Naive thymus-derived CD4-positive, alpha-beta T cell (primary cell): Measurements from ENCODE around the gene SCP2. TPM values are rescaled to one million over a fixed set of nuclear protein-coding genes. Genes with fewer than 3 reads are reported as not detected.

Experiments
- ATAC-seq: fragments of 150-1000 bp; cut with Tn5 transposase; 2 replicates; pipeline ENCODE4 v1.10.0; 2021; ENCODE audit warnings: mild to moderate bottlenecking, moderate library complexity
- CTCF ChIA-PET: fragments of 350-600 bp; sonication (Branson Sonifier 250); formaldehyde crosslinking; loops from one replicate; lab custom pipeline; 2021; ENCODE audit warnings: antibody characterized with exemption; lab: Charles Lee
- POLR2A ChIA-PET: fragments of 350-600 bp; sonication (Branson Sonifier 250); formaldehyde crosslinking; loops from one replicate; lab custom pipeline; 2021; ENCODE audit warnings: antibody characterized with exemption, inconsistent platforms; lab: Charles Lee
- DNase-seq, 9 donors: peaks; one replicate each; pipeline versions ENCODE4 v3.0.0 to v3.0.0-alpha.2; 2020 to 2022; ENCODE audit warnings: mixed read lengths in 1 of 9
- H3K27ac ChIP-seq: one replicate; pipeline ENCODE4 v1.7.0; 2013; ENCODE audit warnings: mild to moderate bottlenecking, low read depth, low read length, moderate library complexity
- H3K27me3 ChIP-seq, 2 donors: one replicate each; pipeline ENCODE4 v1.7.0; 2013; ENCODE audit warnings: low read length in 2 of 2, mild to moderate bottlenecking in 2 of 2, moderate library complexity in 2 of 2; ENCODE audit not compliant: control insufficient read depth in 2 of 2, insufficient read depth in 2 of 2
- H3K36me3 ChIP-seq, 3 experiments: 1 replicate in 2 of 3; 2 replicates in 1 of 3; pipeline ENCODE4 v1.7.0; 2013; ENCODE audit warnings: low read length in 3 of 3, mild to moderate bottlenecking in 3 of 3, moderate library complexity in 1 of 3; ENCODE audit not compliant: insufficient read depth in 3 of 3, control insufficient read depth in 2 of 3
- H3K4me1 ChIP-seq, 2 donors: one replicate each; pipeline ENCODE4 v1.7.0; 2013; ENCODE audit warnings: low read length in 2 of 2, mild to moderate bottlenecking in 2 of 2, moderate library complexity in 1 of 2; ENCODE audit not compliant: control insufficient read depth in 2 of 2, insufficient read depth in 2 of 2
- H3K4me3 ChIP-seq: 2 replicates; pipeline ENCODE4 v1.7.0; 2013; ENCODE audit warnings: mild to moderate bottlenecking, low read length
- H3K9me3 ChIP-seq, 3 experiments: 1 replicate in 2 of 3; 2 replicates in 1 of 3; pipeline ENCODE4 v1.7.0; 2013; ENCODE audit warnings: low read length in 3 of 3; ENCODE audit not compliant: control insufficient read depth in 2 of 3
- H3K27ac Mint-ChIP-seq, 9 donors: one replicate each; pipeline ENCODE4 v1.8.0; 2020 to 2022; ENCODE audit warnings: mixed read lengths in 9 of 9, mild to moderate bottlenecking in 8 of 9, moderate library complexity in 5 of 9, inconsistent platforms in 2 of 9
- H3K27me3 Mint-ChIP-seq, 5 donors: one replicate each; pipeline ENCODE4 v1.8.0; 2021 to 2022; ENCODE audit warnings: mixed read lengths in 5 of 5, mild to moderate bottlenecking in 1 of 5
- H3K36me3 Mint-ChIP-seq, 5 donors: one replicate each; pipeline ENCODE4 v1.8.0; 2020 to 2022; ENCODE audit warnings: mixed read lengths in 5 of 5, mild to moderate bottlenecking in 3 of 5, inconsistent platforms in 1 of 5
- H3K4me1 Mint-ChIP-seq, 7 donors: one replicate each; pipeline ENCODE4 v1.8.0; 2020 to 2022; ENCODE audit warnings: mixed read lengths in 7 of 7, mild to moderate bottlenecking in 3 of 7, inconsistent platforms in 1 of 7
- H3K4me3 Mint-ChIP-seq, 10 donors: one replicate each; pipeline ENCODE4 v1.8.0; 2020 to 2022; ENCODE audit warnings: mild to moderate bottlenecking in 10 of 10, mixed read lengths in 10 of 10, moderate library complexity in 6 of 10, inconsistent platforms in 2 of 10
- H3K9me3 Mint-ChIP-seq, 11 donors: one replicate each; pipeline ENCODE4 v1.8.0; 2020 to 2022; ENCODE audit warnings: mixed read lengths in 11 of 11, mild to moderate bottlenecking in 4 of 11, inconsistent platforms in 1 of 11, moderate library complexity in 1 of 11
- intact Hi-C, 2 donors: fragments of 100-400 bp; cut with micrococcal nuclease; formaldehyde crosslinking; loops; one replicate each; pipeline ENCODE4 v1.15.1; 2023
- polyA plus RNA-seq, 2 donors: library from polyadenylated mRNA; unstranded; fragments of 300-500 nt; fragmentation: Illumina TruSeq; gene quantifications; one replicate each; pipeline ENCODE4 v1.2.3, GENCODE V29; 2021
- total RNA-seq, 6 experiments: library from RNA in 5 of 6; stranded (reverse) in 5 of 6; gene quantifications; 1 replicate in 5 of 6; 2 replicates in 1 of 6; pipeline ENCODE4 v1.2.3 and lab custom pipeline; 2021 to 2026

SCP2 gene
- total and polyA plus RNA-seq, 7 experiments from 2014 or later: 39.4 to 163 (median 69.6) TPM

DNA sequence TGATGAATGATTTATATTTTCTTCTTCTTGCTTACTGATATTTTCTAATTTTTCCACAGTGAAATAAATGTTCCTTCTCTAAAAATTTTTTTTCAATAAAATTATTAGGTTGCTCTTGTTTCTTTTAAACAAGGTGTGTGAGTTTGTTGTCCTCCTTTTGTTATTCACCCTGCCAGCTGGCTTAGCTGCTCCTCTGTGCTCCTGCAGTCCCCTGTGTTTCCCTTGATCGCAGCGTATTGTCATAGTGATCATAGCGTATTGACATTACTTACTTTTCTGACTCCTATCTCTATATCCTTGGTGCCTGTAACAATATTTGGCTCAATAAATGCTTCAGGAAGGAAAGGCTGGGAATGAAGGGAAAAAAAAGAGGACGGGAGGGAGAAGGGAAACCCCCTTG, 110.1 kb downstream of the SCP2 start:
- peaks cover 10 to 24% (median 13%) of the 10 kb centered on the region in 3 experiments for H3K36me3 ChIP-seq
- ATAC-seq: no peak
- POLR2A ChIA-PET: no interaction called here
- H3K27ac Mint-ChIP-seq: no peak overlapping the region
- H3K4me3 Mint-ChIP-seq: no peak overlapping the region
- no peak overlapping the region for H3K4me3 ChIP-seq
- no peak overlapping the region for H3K27ac ChIP-seq
- CTCF ChIA-PET: no interaction called here
- peaks cover 20 to 38% (median 27%) of the 10 kb centered on the region in 5 donors for H3K36me3 Mint-ChIP-seq
- no peaks in the 10 kb centered on the region for H3K27me3 Mint-ChIP-seq
- no peak for DNase-seq
- H3K9me3 ChIP-seq: no peaks in the 10 kb centered on the region
- no peaks in the 10 kb centered on the region for H3K27me3 ChIP-seq
- H3K4me1 Mint-ChIP-seq: peaks cover 0 to 10% (median 5%) of the 10 kb centered on the region in 7 donors
- H3K4me1 ChIP-seq: no peaks in the 10 kb centered on the region
- intact Hi-C loops: no loop called here
- H3K9me3 Mint-ChIP-seq: no peaks in the 10 kb centered on the region

- no peak overlapping the region for H3K4me3 Mint-ChIP-seq
- no peaks in the 10 kb centered on the region for H3K4me1 ChIP-seq
- H3K36me3 Mint-ChIP-seq: peaks cover 16 to 39% (median 23%) of the 10 kb centered on the region in 5 donors
- H3K9me3 Mint-ChIP-seq: no peaks in the 10 kb centered on the region
- ChIA-PET CTCF (no interaction called here), POLR2A (no interaction called here)
- no peak overlapping the region for H3K4me3 ChIP-seq
- no peak overlapping the region for H3K27ac ChIP-seq
- H3K36me3 ChIP-seq: peaks cover 10 to 20% (median 12%) of the 10 kb centered on the region in 3 experiments
- no peaks in the 10 kb centered on the region for H3K9me3 ChIP-seq
- ATAC-seq (no peak), DNase-seq (no peak)
- H3K27ac Mint-ChIP-seq: no peak overlapping the region
- intact Hi-C loops: no loop called here
- peaks cover 0 to 10% (median 4%) of the 10 kb centered on the region in 7 donors for H3K4me1 Mint-ChIP-seq
- no peaks in the 10 kb centered on the region for H3K27me3 ChIP-seq
- H3K27me3 Mint-ChIP-seq: no peaks in the 10 kb centered on the region
Measured at GRCh38 chr1:53038566-53038965, 111.5 kb downstream of the SCP2 start.

- Histone ChIP-seq H3K36me3 (peaks cover 9 to 34% (median 15%) of the 10 kb centered on the region in 3 experiments), H3K9me3 (no peaks in the 10 kb centered on the region), H3K4me1 (no peaks in the 10 kb centered on the region), H3K27me3 (no peaks in the 10 kb centered on the region), H3K27ac (no peak overlapping the region), H3K4me3 (no peak overlapping the region)
- peaks cover 0 to 15% (median 5%) of the 10 kb centered on the region in 7 donors for H3K4me1 Mint-ChIP-seq
- H3K27me3 Mint-ChIP-seq: no peaks in the 10 kb centered on the region
- CTCF ChIA-PET: interaction anchor here (0.7 kb wide), 1 partner anchor 71 kb away, joined by 6 read pairs; no protein-coding TSS in a partner anchor
- DNase-seq (no peak), ATAC-seq (no peak)
- no peak overlapping the region for H3K4me3 Mint-ChIP-seq
- POLR2A ChIA-PET: no interaction called here
- intact Hi-C loops: no loop called here
- H3K27ac Mint-ChIP-seq: no peak overlapping the region
- H3K36me3 Mint-ChIP-seq: peaks cover 19 to 58% (median 28%) of the 10 kb centered on the region in 5 donors
- H3K9me3 Mint-ChIP-seq: no peaks in the 10 kb centered on the region
Measured at GRCh38 chr1:53043271-53043670, 116.2 kb downstream of the SCP2 start.

DNA sequence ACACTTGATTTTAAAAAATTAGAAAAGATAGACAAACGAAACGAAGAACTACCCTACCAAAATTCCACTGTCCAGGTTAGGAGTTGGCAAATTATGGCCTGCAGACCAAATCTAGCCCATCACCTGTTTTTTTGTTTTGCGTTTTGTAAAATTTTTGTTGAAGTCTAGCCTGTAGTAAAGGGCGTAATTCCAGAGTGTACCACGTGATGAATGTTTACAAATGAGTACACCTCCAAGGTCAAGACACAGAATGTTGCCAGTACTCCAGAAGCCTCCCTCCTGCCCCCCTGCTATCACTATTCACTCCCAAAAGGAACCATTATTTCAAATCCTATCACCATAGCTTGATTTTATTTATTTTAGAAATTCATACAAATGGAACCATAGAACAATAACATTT, 117.8 kb downstream of the SCP2 start:
- ATAC-seq: no peak
- Histone ChIP-seq H3K36me3 (peaks cover 6 to 34% (median 14%) of the 10 kb centered on the region in 3 experiments), H3K27ac (no peak overlapping the region), H3K27me3 (no peaks in the 10 kb centered on the region), H3K4me3 (no peak overlapping the region), H3K9me3 (no peaks in the 10 kb centered on the region), H3K4me1 (no peaks in the 10 kb centered on the region)
- no peaks in the 10 kb centered on the region for H3K27me3 Mint-ChIP-seq
- H3K4me3 Mint-ChIP-seq: no peak overlapping the region
- no peaks in the 10 kb centered on the region for H3K9me3 Mint-ChIP-seq
- H3K36me3 Mint-ChIP-seq: peaks cover 12 to 55% (median 20%) of the 10 kb centered on the region in 5 donors
- DNase-seq: no peak
- no peak overlapping the region for H3K27ac Mint-ChIP-seq
- intact Hi-C loops: no loop called here
- POLR2A ChIA-PET: interaction anchor here (0.7 kb wide), 1 partner anchor 112 kb away, joined by 3 read pairs; no protein-coding TSS in a partner anchor
- CTCF ChIA-PET: no interaction called here
- H3K4me1 Mint-ChIP-seq: peaks cover 0 to 17% (median 5%) of the 10 kb centered on the region in 7 donors

GRCh38 chr1:53046930-53047329, 119.9 kb downstream of the SCP2 start:
- peaks cover 6 to 40% (median 12%) of the 10 kb centered on the region in 3 experiments for H3K36me3 ChIP-seq
- DNase-seq (no peak), ATAC-seq (no peak)
- no peak overlapping the region for H3K4me3 Mint-ChIP-seq
- peaks cover 0 to 15% (median 3%) of the 10 kb centered on the region in 7 donors for H3K4me1 Mint-ChIP-seq
- H3K4me3 ChIP-seq: no peak overlapping the region
- no peak overlapping the region for H3K27ac Mint-ChIP-seq
- H3K36me3 Mint-ChIP-seq: peaks cover 0 to 50% (median 13%) of the 10 kb centered on the region in 5 donors
- H3K9me3 ChIP-seq: no peaks in the 10 kb centered on the region
- H3K9me3 Mint-ChIP-seq: no peaks in the 10 kb centered on the region
- no peaks in the 10 kb centered on the region for H3K4me1 ChIP-seq
- intact Hi-C loops: no loop called here
- no peaks in the 10 kb centered on the region for H3K27me3 ChIP-seq
- no peaks in the 10 kb centered on the region for H3K27me3 Mint-ChIP-seq
- no peak overlapping the region for H3K27ac ChIP-seq
- ChIA-PET POLR2A (no interaction called here), CTCF (no interaction called here)

DNA sequence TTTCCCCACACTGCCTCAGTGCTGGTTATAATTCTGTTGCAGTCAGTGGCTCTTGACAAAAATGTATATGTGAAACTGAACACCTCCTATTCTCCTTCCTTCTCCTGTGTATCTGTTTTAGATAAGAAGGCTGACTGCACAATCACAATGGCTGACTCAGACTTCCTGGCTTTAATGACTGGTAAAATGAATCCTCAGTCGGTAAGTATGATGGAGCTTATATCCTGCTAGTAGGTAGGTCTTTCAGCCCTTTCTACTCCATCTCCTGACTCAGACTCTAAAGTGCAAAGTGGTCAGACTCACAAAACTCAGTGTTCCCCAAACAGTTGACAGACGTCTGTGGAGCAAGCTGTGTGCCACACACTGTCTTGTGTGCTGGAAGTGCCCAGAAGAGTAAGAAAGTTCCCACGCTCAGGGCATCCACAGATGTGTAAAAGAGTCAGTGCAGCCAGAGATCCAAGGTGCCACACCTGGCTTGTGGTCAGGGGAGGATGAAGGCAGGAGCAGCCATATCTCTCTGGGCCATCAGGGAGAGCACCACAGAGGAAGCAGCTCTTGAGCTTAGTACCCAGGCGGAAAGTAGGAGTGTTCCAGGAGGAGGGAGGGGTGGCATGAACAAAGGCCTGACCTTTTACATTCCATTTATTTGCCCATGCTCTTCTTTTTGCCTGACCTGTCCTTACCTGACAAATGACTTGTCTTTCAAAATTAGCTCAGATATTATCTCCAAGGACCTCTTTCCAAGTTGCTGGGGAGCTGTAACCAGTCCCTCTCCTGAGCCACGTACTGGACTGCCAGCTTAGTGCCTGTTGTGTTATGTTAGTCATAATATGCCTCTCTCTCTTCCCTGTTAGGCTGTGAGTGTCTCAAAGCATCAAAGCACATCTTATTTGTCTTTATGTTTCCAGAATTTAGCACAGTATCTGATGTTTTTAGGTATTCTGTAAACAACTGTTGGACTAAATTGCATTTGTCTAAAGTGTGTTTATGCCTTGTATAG, 121.0 kb downstream of the SCP2 start:
- Histone ChIP-seq H3K4me3 (no peak overlapping the region), H3K27ac (no peak overlapping the region), H3K27me3 (no peaks in the 10 kb centered on the region), H3K36me3 (peaks cover 6 to 42% (median 12%) of the 10 kb centered on the region in 3 experiments), H3K9me3 (no peaks in the 10 kb centered on the region), H3K4me1 (no peaks in the 10 kb centered on the region)
- intact Hi-C loops: no loop called here
- ChIA-PET POLR2A (interaction anchor here (0.6 kb wide), 1 partner anchor 1029 kb away, joined by 3 read pairs; no protein-coding TSS in a partner anchor), CTCF (no interaction called here)
- Mint-ChIP-seq H3K9me3 (no peaks in the 10 kb centered on the region), H3K36me3 (peaks cover 4 to 55% (median 23%) of the 10 kb centered on the region in 5 donors), H3K4me3 (no peak overlapping the region), H3K27me3 (no peaks in the 10 kb centered on the region), H3K27ac (peak overlapping the region in 5 of 9 donors; percentile 6 to 51 (median 17)), H3K4me1 (peaks cover 0 to 12% (median 3%) of the 10 kb centered on the region in 7 donors)
- ATAC-seq (no peak), DNase-seq (no peak)
